NK-92 (cell line): ENCODE data around the gene CAMSAP1.

Experiments
- DNase-seq: peaks from one replicate; lab custom pipeline; 2025; ENCODE audit not compliant: unreplicated experiment; lab: John Stamatoyannopoulos, UW

CAMSAP1 gene

GRCh38 chr9:135840539-135840938 lies 66.8 kb downstream of the CAMSAP1 start:
- DNase-seq, result no peak

- DNase-seq, result no peak
These were observed 67.2 kb downstream of the CAMSAP1 start for GRCh38 chr9:135840107-135840506.

GRCh38 chr9:135839516-135839915 lies 67.8 kb downstream of the CAMSAP1 start:
- no peak for DNase-seq

- no peak for DNase-seq
These were observed 72.2 kb downstream of the CAMSAP1 start for GRCh38 chr9:135835131-135835530.

GRCh38 chr9:135833864-135834263 lies 73.5 kb downstream of the CAMSAP1 start:
- DNase-seq, result no peak

GRCh38 chr9:135830496-135830895 lies 76.8 kb downstream of the CAMSAP1 start:
- DNase-seq, result no peak

GRCh38 chr9:135828656-135829055 lies 78.7 kb downstream of the CAMSAP1 start:
- no peak for DNase-seq

- no peak for DNase-seq
These were observed 79.3 kb downstream of the CAMSAP1 start for GRCh38 chr9:135827866-135828580.

GRCh38 chr9:135827301-135827700 lies 80.0 kb downstream of the CAMSAP1 start:
- DNase-seq, result no peak

GRCh38 chr9:135826188-135826545 lies 81.2 kb downstream of the CAMSAP1 start:
- no peak for DNase-seq

GRCh38 chr9:135825435-135826187 lies 81.7 kb downstream of the CAMSAP1 start:
- no peak for DNase-seq

GRCh38 chr9:135823036-135823435 lies 84.3 kb downstream of the CAMSAP1 start:
- DNase-seq, result no peak

- DNase-seq, result no peak
These were observed 85.0 kb downstream of the CAMSAP1 start for GRCh38 chr9:135822374-135822755.

- no peak for DNase-seq
These were observed 85.5 kb downstream of the CAMSAP1 start for GRCh38 chr9:135821733-135822373.

- DNase-seq, result no peak
These were observed 86.2 kb downstream of the CAMSAP1 start for GRCh38 chr9:135821116-135821515.

GRCh38 chr9:135820661-135821060 lies 86.7 kb downstream of the CAMSAP1 start:
- DNase-seq, result no peak

GRCh38 chr9:135819905-135820304 lies 87.4 kb downstream of the CAMSAP1 start:
- DNase-seq, result no peak

GRCh38 chr9:135818718-135819475 lies 88.4 kb downstream of the CAMSAP1 start:
- DNase-seq, result no peak

GRCh38 chr9:135817951-135818717 lies 89.2 kb downstream of the CAMSAP1 start:
- no peak for DNase-seq

GRCh38 chr9:135816651-135816970 lies 90.7 kb downstream of the CAMSAP1 start:
- no peak for DNase-seq
